GM10266 (cell line): ENCODE data around the gene PIM1.

Experiments
- DNase-seq: peaks from one replicate; pipeline ENCODE4 v3.0.0; 2012; ENCODE audit errors: extremely low spot score
- CTCF ChIP-seq: IDR thresholded peaks from 2 replicates; pipeline ENCODE4 v1.5.1; 2012; ENCODE audit warnings: mild to moderate bottlenecking, low read depth; ENCODE audit not compliant: control insufficient read depth, insufficient read depth; ENCODE audit errors: missing control alignments

PIM1 gene

GRCh38 chr6:37134036-37134395, 35.9 kb upstream of the PIM1 start:
- TF ChIP-seq CTCF, result no peak

GRCh38 chr6:37134396-37135191, 35.4 kb upstream of the PIM1 start:
- no peak for DNase-seq
- TF ChIP-seq CTCF, result no peak

More at GRCh38 chr6:37134036-37134395, 35.9 kb upstream of the PIM1 start:
- DNase-seq, result no peak

- no peak for DNase-seq
- no peak for TF ChIP-seq CTCF
Observed at GRCh38 chr6:37135835-37136694, 33.9 kb upstream of the PIM1 start.

DNA sequence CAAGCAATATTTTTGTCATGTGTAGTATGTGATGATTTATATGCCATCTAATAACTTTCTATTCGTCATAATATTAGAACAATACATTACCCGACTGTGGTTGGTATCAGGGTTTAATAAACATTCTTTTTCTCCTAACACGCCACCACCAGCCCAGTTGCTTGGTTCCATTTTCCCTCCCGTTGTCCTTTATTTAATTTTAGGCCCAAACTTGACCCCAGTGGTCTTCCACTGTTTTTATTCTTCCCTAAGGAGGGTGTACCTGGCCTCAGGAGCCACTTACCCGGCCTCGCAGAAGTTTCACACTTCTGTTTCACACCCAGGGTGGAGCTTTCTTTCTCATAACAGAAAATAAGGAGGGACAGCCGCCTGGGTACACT, 33.1 kb upstream of the PIM1 start:
- TF ChIP-seq CTCF, result no peak
- DNase-seq, result no peak

GRCh38 chr6:37137201-37138090, 32.5 kb upstream of the PIM1 start:
- peak; percentile 71 for DNase-seq
- peak; percentile 5 for TF ChIP-seq CTCF

DNA sequence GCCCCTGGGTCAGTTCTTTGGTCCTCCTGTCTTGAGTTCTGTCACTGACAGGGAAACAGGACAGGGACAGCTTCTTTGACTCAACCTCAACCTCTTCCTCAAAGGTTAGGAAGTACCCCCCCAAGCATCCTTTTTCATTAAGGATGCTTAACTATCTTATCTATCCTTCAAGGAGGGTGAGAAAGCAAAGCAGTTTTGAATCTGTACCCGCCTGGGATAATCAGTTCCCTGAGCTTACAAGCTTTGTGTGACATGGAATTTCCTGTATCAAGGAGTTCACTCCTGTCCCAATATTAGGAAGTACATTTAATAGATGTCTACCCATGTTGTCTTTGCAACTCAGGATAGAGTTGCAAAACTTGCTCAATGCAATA, 31.1 kb upstream of the PIM1 start:
- no peak for DNase-seq

More for the DNA sequence above, 31.1 kb upstream of the PIM1 start:
- no peak for TF ChIP-seq CTCF
